ENCODE results near the gene MAGI2.

GRCh38 chr7:78115876-78116275 is 1337.6 kb downstream of the MAGI2 start:
- no peak for TF ChIP-seq EHMT2 (IDR thresholded peaks at IDR 0.05; ENCODE audit: borderline replicate concordance, low read depth, low read length)
- no peak for TF ChIP-seq ARID2 (CRISPR knock-in tag; IDR thresholded peaks at IDR 0.05; ENCODE audit: borderline replicate concordance)
- no peak for TF ChIP-seq NFIC (IDR thresholded peaks at IDR 0.05; ENCODE audit: low read length)
- no peak for TF ChIP-seq CBX5 (CRISPR knock-in tag; IDR thresholded peaks at IDR 0.05; ENCODE audit: borderline replicate concordance)
- TF ChIP-seq ZNF777 (CRISPR knock-in tag; IDR thresholded peaks at IDR 0.05), result no peak
- no peak for TF ChIP-seq POLR2A (IDR thresholded peaks at IDR 0.05; ENCODE audit: insufficient read depth in 1 of 2, low read depth in 2 of 2, low read length in 2 of 2)
- TF ChIP-seq NR2F2 (IDR thresholded peaks at IDR 0.05; ENCODE audit: borderline replicate concordance, low read depth), result no peak
